HG03108 (cell line): ENCODE results near the gene SCMH1.
A peak's percentile ranks its signal among the peaks of the same experiment; 100 is the strongest.

Source experiments
- ATAC-seq: cut with Tn5 transposase; IDR thresholded peaks from one replicate; pipeline ENCODE4 v1.9.1; 2021; ENCODE audit warnings: moderate library complexity; ENCODE audit not compliant: unreplicated experiment

The SCMH1 gene

DNA sequence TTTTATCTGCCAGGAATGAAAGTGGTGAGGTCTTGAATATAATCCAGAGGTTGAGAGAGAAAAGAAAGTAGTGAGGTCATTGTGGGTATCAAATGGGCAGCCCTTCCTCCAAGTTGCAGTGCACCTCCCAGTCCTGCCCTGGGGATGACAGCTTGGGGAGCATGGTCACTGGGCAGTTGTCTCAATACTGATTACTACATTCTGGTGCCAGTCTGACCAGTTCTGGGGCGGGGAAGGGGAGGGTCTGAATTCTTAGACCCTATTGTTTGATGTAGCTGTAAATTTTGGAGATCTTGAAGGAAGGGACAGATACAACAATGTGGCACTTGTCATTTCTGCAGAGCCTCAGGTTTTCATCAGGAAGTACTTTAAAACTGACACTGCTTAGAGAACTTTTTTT, 231.8 kb downstream of the SCMH1 start:
- ATAC-seq: no peak

DNA sequence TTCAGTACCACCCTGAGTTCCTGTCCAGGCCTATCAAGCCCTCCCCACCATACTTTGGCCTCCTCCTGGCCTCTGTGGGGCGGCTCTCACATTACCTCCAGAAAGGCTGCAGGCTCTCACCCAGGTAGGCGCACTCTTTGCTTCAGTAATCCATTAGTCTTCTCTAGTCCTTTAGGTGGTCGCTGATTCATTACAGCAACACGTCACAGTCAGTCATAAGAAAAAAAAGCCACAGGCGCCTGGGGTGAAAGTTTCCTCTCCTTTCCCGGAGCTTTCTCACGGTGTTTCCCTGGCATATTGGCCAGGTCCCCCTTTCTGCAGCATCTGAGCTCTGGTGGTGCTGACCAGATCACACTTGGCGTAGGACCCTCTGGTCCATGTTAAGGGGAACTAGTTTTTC, 232.6 kb downstream of the SCMH1 start:
- ATAC-seq: no peak

DNA sequence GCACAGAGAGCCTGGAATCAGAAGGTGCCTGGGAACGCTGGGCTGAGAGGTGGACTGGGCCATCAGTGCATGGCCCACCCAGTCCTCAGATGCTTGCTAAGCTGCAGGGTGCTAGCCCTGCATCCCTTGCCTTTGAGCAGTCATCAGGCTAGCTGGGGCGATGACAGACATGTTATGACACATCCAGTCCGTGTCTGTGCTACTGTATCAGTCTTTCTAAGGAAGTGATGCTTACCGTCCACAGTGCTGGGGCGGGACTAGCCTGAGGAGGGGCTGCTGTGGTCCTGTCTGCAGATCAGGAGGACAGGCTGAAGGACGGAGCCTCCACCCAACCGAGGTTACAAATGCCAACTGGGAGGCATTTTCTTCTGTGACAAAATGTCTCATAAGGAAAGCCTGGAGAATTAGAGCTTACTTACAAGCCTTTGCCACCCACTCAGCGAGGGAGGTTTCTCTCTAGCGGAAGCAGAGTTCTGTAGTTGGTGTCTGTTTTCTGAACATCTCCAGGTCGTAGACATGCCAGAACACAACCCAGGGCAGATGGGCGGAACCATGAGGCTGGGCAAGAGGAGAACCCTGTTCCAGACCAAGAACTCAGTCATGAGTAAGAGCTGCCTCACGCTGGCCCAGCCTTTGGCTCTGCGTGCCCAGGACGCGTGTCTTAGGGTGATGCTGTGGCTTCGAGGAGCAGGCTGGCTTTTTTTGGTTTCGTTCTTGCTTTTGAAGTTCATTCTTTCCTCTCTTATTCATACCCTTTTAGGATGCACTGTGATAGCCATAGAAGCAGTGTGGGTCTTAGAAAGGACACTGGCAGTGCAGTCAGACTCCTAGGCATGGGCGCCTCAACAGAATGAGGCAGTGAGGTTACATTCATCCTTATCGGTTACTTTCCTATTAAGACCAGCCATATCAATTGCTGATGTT, 234.9 kb downstream of the SCMH1 start:
- no peak for ATAC-seq

DNA sequence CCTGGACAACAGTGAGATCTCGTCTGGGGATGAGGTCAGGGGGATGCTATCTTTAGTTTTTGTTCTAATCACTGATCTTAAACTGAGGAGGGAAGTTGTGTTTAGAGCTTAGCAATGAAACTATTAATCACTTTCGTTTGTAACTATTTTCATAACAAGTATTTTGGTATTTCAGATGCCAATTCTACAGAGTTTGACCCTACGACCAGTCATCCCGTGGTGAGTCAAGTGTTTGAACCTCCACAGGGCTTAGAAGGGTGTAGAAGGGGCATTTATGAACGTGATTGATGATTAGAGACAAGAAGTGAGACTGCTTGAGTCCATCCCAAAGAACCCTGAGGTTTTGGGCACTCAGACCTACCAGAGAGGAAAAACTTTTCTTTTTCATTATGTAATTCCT, 236.2 kb downstream of the SCMH1 start:
- no peak for ATAC-seq

DNA sequence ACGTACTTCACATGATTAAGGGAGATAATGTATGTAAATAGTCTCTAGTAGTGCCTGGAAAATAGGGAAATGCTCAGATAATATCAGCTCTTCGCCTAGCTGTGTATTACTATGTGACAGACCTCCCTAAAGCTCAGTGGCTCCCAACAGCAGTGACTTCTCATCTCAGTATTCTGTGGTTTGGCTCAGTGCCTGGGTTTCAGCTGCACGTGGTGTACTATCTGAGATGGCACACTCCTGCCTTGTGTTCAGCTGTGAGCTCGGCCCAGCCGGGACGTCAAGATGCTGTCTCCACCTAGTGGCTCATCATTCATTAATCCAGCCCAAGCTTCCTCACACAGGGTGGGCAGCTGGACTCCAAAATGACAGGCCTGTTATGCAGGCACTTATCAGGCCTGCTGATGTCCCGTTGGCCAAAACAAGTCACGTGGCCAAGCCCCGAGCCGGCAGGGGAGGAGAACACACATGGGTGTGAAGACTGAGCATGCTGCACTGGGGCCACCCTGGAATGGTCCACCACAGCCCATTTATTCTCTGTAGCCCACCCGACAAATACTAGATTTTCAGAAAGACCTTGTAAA, 238.4 kb downstream of the SCMH1 start:
- ATAC-seq: peak; percentile 96

DNA sequence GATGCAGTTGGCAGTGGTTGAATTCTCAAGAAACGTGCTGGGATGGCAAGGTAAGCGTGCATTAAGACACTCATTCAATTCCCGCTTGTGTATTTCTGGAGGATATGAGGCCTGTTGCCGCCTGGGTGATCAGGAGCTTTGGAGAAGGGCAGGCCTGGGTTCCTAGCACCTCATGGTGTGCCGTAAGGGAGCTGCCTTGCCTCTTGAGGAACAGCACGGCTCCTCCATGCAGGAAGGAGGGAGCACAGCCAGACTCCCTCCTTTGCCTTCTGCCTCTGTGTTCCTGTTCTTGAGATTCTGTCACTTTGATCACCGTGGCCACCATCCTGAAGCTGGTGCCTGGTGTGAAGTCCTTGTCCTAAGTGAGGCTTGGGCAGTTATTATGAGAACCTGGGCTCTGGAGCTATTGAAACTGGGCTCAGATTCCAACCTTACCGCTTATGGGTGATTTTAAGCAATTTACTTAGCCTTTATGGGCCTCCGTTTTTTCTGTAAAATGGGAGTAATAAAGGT, 238.9 kb downstream of the SCMH1 start:
- no peak for ATAC-seq

DNA sequence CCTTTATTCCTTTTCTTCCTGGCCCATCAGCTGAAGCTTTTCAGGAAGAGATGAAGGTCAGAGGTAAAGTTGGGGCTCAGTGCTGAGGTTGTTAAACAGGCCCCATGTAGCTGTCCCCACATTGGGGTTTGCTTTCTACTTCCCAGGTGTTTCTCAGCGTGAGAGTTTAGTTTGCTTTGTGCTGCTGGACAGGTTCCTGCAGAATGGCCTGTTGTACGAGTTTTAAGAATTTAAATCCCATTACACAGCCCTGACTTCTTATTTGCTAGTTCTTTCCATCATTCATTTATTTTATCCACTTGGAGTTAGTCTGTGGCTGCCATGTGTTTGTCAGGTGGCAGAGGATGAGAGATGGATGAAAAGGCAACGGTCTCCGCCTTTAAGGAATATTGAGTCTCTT, 243.4 kb downstream of the SCMH1 start:
- no peak for ATAC-seq

DNA sequence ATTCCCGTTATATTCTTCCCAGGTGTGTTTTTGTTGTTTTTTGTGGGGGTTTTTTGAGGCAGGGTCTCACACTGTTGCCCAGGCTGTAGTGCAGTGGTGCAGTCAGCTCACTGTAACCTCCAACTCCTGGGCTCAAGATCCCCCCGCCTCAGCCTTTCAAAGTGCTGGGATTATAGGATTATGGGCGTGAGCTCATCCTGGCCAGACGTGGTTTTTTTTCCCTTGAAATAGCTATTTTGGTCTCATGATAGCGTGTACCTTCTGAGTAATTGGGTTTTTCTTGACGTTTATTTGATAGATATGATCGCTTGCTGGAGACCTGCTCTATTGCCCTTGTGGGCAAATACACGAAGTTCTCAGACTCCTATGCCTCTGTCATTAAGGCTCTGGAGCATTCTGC, 245.0 kb downstream of the SCMH1 start:
- no peak for ATAC-seq

DNA sequence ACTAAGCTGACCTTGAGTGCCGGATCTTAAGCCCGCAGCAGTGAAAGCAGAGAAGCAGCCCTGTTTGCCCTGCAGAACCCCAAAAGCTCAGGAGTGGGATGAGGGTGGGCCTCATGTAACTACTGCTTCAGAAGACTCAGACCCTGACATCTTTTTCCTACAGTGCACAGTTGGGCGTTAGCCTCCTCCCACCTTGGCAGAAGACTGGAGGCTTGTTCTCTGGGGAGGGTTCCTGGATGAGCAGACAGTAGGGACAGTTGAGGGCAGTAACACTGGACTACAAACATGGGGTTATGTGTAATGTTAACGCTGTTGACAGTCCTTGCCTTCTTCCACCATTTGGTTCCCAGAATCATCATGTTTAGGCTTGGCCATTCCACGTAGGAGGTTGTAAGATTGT, 253.0 kb downstream of the SCMH1 start:
- no peak for ATAC-seq

DNA sequence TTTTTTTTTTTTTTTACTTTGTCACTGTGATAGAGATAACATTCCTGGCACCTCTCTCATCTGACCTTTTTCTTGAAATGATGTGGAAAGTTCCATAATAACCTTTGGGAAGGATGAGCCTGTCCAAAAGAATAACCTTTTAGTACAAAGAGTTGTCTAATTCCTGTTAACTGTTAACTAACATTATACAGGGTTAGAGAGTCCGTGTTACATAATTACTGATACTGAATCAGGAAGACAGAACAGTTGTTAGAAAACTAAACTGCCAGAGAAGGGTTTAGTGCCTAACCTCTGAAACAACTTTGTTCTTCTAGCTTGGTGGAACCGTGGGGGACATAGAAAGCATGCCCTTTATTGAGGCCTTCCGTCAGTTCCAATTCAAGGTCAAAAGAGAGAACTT, 253.8 kb downstream of the SCMH1 start:
- no peak for ATAC-seq

DNA sequence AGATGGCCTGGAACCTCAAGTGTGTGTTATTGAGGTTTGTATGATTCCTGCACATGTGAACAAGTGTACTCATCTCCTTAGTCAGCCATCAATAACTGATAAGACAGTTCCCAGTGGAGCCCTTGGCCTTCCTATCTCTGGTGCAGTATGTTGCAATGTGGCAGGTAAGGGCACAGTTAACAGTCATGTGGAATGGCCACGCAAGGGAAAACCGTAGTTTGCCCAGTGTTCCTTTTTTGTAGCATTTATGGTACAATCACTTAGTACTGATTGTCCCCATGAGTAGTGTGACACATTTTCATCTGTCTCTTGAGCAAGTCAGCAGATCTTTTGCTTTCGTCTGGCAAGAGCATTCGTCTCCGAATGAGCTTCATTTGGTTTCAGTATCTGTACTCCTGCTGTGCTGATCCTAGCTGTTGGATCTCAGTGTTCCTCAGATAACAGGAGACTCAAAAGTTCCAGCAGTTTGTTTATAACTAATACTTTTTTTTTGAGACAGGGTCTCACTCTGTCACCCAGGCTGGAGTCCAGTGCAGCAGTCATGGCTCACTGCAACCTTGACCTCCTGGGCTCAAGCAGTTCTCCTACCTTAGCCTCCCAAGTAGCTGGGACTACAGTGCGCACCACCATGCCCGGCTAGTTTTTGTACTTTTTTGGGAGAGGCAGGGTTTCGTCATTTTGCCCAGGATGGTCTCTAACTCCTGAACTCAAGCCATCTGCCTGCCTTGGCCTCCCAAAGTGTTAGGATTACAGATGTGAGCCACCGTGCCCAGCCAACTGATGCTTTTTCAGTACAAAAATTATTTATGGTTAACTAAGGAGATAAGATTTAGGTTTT, 254.4 kb downstream of the SCMH1 start:
- no peak for ATAC-seq

DNA sequence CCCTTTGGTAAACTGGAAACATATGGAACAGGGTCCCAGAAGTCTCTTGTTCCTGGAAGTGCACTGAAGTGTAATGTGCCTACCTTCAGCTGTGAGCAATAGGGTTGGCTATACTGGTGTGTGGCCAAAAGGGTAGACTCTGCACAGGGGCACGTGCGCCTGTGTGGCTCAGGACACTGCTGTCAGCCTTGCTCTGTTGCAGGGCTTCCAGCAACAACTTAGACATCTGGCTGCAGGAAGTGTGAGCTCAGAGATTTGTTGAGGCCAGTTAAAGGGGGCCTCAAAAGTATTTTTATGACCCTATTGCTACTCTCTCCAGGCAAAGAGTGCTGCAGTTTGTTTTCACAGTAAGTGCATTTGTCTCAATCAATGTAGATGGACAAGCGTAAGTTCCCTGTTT, 255.2 kb downstream of the SCMH1 start:
- no peak for ATAC-seq

DNA sequence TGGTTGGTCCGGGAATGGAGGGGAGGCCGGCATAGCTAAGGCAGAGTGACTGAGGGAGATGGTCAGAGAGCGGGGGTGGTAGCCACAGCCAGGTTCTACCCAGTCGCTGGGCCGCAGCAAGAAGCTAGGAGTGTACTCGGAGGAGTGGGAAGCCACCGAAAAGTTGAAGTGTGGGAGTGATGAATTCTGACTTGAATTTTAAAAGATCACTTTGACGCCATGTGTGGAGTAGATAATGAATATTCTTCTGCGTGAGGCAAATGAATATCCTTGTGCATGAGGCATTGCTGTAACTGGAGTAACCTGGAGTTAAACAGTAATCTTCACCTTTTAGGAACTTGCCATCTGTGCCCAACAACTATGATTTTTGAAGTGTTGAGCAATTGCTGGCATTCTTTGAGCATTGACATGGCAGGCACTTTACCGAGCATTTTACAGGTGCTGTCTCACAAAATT, 255.8 kb downstream of the SCMH1 start:
- no peak for ATAC-seq

DNA sequence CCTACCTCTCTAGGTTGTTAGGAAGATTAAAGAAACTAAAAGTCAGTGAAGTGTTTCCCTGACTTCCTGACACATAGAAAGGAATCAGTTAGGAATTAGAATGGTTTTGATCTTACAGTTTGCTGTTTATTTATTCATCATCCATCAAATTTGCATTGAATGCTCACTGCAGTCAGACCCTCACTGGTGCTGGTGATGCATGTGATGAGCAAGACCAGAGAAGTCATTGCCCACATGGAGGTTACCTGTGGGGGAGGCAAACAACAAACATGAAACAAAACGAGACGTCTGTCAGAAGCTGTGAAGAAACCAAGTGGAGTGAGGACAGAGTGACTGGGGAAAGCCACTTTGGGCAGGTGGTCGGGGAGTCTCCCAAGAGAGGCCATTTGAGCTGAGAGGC, 256.2 kb downstream of the SCMH1 start:
- ATAC-seq: no peak

DNA sequence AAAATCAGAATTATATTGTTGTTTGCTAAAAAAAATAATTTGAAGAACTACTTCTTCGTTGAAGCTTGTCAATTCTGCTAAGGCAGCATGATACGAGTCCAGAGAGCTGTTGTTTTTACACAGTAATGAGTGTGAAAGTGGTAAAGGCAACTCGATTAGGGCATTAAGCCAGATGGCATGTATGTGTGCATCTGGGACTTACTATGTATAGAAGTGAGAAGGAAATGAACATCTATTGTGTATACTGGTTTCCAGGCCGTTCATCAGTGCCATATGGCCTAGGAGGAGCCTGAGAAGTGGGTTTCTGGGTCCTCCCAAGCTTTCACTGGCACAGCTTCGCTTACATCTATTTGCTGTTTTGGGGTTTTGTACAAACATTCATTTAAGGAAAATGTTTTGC, 256.9 kb downstream of the SCMH1 start:
- no peak for ATAC-seq

DNA sequence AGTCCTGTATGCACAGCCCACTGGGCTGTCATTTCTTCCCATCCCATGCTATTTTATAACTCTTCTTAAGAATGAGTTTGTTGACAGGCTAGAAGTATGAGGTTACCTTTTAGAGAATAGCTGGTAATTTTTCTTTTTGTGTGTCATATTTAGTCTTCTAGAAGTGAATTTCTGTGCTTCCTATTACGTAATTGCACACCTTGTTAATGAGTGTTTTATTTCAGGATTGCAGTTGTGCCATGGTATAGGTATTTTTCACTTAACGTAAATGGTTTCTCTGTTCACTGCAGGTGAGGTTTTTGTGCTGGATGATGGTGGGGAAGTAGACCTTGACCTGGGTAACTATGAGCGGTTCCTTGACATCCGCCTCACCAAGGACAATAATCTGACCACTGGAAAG, 257.6 kb downstream of the SCMH1 start:
- ATAC-seq: no peak

DNA sequence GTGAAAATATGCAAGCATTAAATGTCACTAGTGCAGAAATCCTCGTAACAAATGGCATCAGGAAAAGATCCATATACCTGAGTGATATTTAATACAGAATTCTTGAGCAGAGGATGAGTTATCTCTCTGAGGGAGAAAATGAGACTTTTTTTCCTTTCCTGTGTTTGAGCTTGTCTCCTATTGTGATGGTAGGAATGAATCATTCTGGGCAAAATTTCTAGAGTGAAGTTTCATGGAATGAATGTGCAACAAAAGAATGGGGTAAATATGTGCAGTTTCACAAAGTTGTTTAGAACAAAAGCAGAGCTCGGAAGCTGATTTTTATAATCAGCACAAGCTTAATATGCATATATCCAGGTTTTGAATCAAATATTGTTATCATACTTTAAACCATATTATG, 258.0 kb downstream of the SCMH1 start:
- no peak for ATAC-seq

DNA sequence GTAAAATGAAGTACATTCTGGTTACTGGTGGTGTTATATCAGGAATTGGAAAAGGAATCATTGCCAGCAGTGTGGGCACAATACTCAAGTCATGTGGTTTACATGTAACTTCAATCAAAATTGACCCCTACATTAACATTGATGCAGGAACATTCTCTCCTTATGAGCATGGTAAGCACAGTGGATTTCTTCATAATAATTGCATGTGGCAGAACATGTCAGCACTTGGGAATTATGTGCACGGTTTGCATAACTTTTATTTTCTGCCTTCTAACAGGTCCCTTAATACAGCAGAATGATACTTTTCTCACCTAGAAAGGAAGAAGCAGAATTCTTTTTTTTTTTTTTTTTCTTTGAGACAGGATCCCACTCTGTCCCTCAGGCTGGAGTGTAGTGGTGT, 258.8 kb downstream of the SCMH1 start:
- no peak for ATAC-seq

DNA sequence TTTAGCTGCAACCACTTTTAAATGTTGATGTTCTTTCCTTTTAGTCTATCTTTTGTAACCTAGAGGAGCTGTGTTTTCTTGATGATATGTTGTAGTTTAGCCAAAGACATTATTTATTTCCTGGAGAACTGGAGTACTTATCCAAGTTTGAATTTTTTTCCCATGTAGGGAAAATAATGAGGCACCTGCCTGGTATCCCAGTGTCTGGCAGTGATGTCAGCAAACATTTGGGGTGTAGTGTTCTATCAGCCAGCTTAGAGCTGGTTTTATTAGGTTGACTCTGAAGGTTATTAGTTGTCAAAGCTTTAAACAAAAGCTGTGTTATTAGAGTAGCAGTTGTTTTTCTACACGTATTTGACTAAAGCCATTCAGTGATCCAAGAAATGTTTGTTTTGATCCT, 259.4 kb downstream of the SCMH1 start:
- no peak for ATAC-seq

DNA sequence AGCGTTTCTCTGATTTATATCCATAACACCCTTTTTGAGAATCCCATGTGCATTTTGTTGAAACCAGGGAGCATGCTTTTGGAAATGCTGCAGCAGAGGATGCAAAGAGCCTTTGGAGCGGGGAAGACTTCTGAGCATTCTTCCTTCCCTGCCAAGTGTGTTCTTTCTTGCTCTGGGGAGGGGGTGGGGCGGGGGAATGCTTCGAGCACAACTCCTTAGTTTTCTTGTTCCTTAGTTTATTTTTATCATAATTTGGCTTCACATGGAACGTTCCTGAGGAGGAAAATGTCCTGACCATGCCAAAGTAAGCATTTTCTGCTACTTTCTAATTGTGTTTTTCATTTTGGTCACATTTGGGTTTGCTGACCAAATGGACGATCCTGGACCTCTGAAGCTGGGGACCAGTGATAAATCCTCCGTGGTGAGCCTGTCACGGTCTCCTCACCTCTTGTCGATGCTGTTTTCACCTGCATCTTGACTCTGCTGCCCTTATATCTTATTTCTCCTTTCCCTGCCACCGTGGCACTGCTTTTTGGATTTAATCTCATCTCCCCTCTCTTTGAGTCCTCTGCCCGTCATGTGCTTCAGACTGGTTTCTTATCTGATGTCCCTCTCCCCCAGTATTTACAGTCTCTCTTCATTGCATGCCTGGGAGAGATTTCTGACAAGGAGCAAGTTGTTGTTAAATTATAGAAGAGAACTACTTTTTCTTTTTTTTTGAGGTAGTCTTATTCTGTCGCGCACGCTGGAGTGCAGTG, 260.2 kb downstream of the SCMH1 start:
- ATAC-seq: no peak
